Kidney (tissue), 14 donors: ENCODE data around the gene SF3B4. TPM values are rescaled to one million over a fixed set of nuclear protein-coding genes. Genes with fewer than 3 reads are reported as not detected.

ENCODE experiments used
- DNase-seq, 5 donors: peaks; one replicate each; pipeline ENCODE4 v3.0.0-alpha.2; 2013 to 2020
- FAIRE-seq: peaks from 2 replicates; lab custom pipeline; 2012; peaks lifted over from hg19 to GRCh38; lab: Jason Lieb, UNC
- H3K27ac ChIP-seq, 2 donors: one replicate each; pipeline ENCODE4 v1.7.0; 2013; ENCODE audit warnings: low read depth in 2 of 2, low read length in 2 of 2, inconsistent platforms in 1 of 2
- H3K27me3 ChIP-seq: one replicate; pipeline ENCODE4 v1.7.1; 2013; ENCODE audit warnings: low read length, inconsistent platforms; ENCODE audit not compliant: control insufficient read depth, insufficient read depth
- H3K36me3 ChIP-seq, 3 donors: one replicate each; pipeline versions ENCODE4 v1.7.0 to v1.7.1; 2013; ENCODE audit warnings: low read length in 3 of 3, control low read depth in 1 of 3, inconsistent platforms in 1 of 3; ENCODE audit not compliant: insufficient read depth in 3 of 3, control insufficient read depth in 2 of 3
- H3K4me1 ChIP-seq, 3 donors: one replicate each; pipeline versions ENCODE4 v1.7.0 to v1.7.1; 2013; ENCODE audit warnings: low read length in 3 of 3, inconsistent platforms in 1 of 3, low read depth in 1 of 3; ENCODE audit not compliant: control insufficient read depth in 2 of 3, insufficient read depth in 2 of 3
- H3K4me3 ChIP-seq, 3 donors: one replicate each; pipeline versions ENCODE4 v1.7.0 to v1.8.1; 2013; ENCODE audit warnings: low read length in 3 of 3, control low read depth in 1 of 3, inconsistent platforms in 1 of 3
- H3K9ac ChIP-seq, 3 donors: one replicate each; pipeline versions ENCODE4 v1.7.0 to v1.7.1; 2013; ENCODE audit warnings: low read length in 3 of 3, control low read depth in 1 of 3, inconsistent platforms in 1 of 3
- H3K9me3 ChIP-seq, 3 donors: one replicate each; pipeline versions ENCODE4 v1.7.0 to v1.7.1; 2013; ENCODE audit warnings: low read length in 3 of 3, control low read depth in 1 of 3, inconsistent platforms in 1 of 3; ENCODE audit not compliant: control insufficient read depth in 2 of 3, insufficient read depth in 1 of 3
- CTCF ChIP-seq: IDR thresholded peaks from 3 replicates; pipeline ENCODE4 v1.5.1; 2012; ENCODE audit warnings: mild to moderate bottlenecking, moderate library complexity, borderline replicate concordance; ENCODE audit not compliant: insufficient read depth; ENCODE audit errors: extremely low read depth
- intact Hi-C: fragments of 100-400 bp; cut with DNase I; formaldehyde crosslinking; loops from one replicate; pipeline ENCODE4 v1.11.1; 2022
- polyA plus RNA-seq: library from polyadenylated mRNA; stranded (reverse); fragments of 350-450 nt; fragmentation: Illumina TruSeq; extraction: RNeasy Lipid Tissue Mini Kit (QIAGEN cat#74804); gene quantifications from one replicate; pipeline ENCODE4 v1.2.3, GENCODE V29; 2014; ENCODE audit warnings: low read depth, low replicate concordance; ENCODE audit not compliant: insufficient read depth
- total RNA-seq: library from RNA; stranded (reverse); fragmentation: NEBNext Ultra II Directional; extraction: Animal tissue kit (Norgen Biotek cat#: 25700); gene quantifications from one replicate; pipeline ENCODE4 v1.2.1, GENCODE V29; 2021
- donor health status: control.
- donor health status: control.
- donor health status: control.
- donor health status: control.
- donor health status: control.
- donor health status: DM: yes; HTN: yes; CAD: no.
- donor health status: Normal renal cell carcinoma (clear cell type).

The SF3B4 gene
- total and polyA plus RNA-seq, 2 donors from 2014 or later: 40.6 to 55.0 TPM

- intact Hi-C loops: no loop called here
- no peak for FAIRE-seq
- no peaks in the 10 kb centered on the region for H3K9me3 ChIP-seq
- no peaks in the 10 kb centered on the region for H3K27me3 ChIP-seq
- H3K27ac ChIP-seq: no peak overlapping the region
- H3K9ac ChIP-seq: no peak overlapping the region
- DNase-seq: peak in 1 of 5 donors; percentile 22
- peaks cover 6 to 34% (median 29%) of the 10 kb centered on the region in 3 donors for H3K36me3 ChIP-seq
- TF ChIP-seq CTCF: no peak
- peaks cover 5 to 18% (median 18%) of the 10 kb centered on the region in 3 donors for H3K4me1 ChIP-seq
- H3K4me3 ChIP-seq: no peak overlapping the region
Observed at GRCh38 chr1:149929856-149930255, 2.3 kb upstream of the SF3B4 start.

GRCh38 chr1:149928401-149928724, 760 bp upstream of the SF3B4 start:
- Histone ChIP-seq H3K27ac (peak overlapping the region; percentile 90 to 91), H3K4me3 (peak overlapping the region; percentile 92 to 97 (median 94)), H3K9ac (peak overlapping the region; percentile 86 to 90 (median 87)), H3K27me3 (no peaks in the 10 kb centered on the region), H3K9me3 (no peaks in the 10 kb centered on the region), H3K4me1 (peaks cover 5 to 18% (median 18%) of the 10 kb centered on the region in 3 donors), H3K36me3 (peaks cover 12 to 49% (median 31%) of the 10 kb centered on the region in 3 donors)
- intact Hi-C loops: no loop called here
- FAIRE-seq (no peak), DNase-seq (no peak)
- no peak for TF ChIP-seq CTCF

- peak in 1 of 5 donors; percentile 41 for DNase-seq
- H3K36me3 ChIP-seq: peaks cover 12 to 54% (median 34%) of the 10 kb centered on the region in 3 donors
- TF ChIP-seq CTCF: no peak
Observed at GRCh38 chr1:149927056-149927562, 494 bp downstream of the SF3B4 start.

More at GRCh38 chr1:149927056-149927562, 494 bp downstream of the SF3B4 start:
- Histone ChIP-seq H3K4me1 (peaks cover 5 to 18% (median 18%) of the 10 kb centered on the region in 3 donors), H3K9ac (peak overlapping the region; percentile 83 to 87 (median 86)), H3K4me3 (peak overlapping the region; percentile 92 to 97 (median 94)), H3K27ac (peak overlapping the region; percentile 90 to 91), H3K27me3 (no peaks in the 10 kb centered on the region), H3K9me3 (no peaks in the 10 kb centered on the region)
- intact Hi-C loops: no loop called here
- no peak for FAIRE-seq
